Duodenal mucosa (tissue), 2 donors: ENCODE measurements around the gene MAN2B1.
"Not testable (repeated sequence)": the region's sequence is repeated elsewhere in the genome, so short reads cannot be mapped to it uniquely, and the experiment has no call there.

Source experiments
- H3K27ac ChIP-seq: one replicate; pipeline ENCODE4 v1.7.0; 2013; ENCODE audit warnings: low read depth, low read length
- H3K27me3 ChIP-seq, 2 donors: one replicate each; pipeline ENCODE4 v1.7.0; 2013; ENCODE audit warnings: low read length in 2 of 2, control low read depth in 1 of 2; ENCODE audit not compliant: insufficient read depth in 2 of 2, control insufficient read depth in 1 of 2
- H3K36me3 ChIP-seq, 2 donors: one replicate each; pipeline ENCODE4 v1.7.0; 2013; ENCODE audit warnings: low read length in 2 of 2, control low read depth in 1 of 2; ENCODE audit not compliant: insufficient read depth in 2 of 2, control insufficient read depth in 1 of 2
- H3K4me1 ChIP-seq, 2 donors: one replicate each; pipeline ENCODE4 v1.7.0; 2013; ENCODE audit warnings: low read length in 2 of 2, control low read depth in 1 of 2; ENCODE audit not compliant: insufficient read depth in 2 of 2, control insufficient read depth in 1 of 2
- H3K4me3 ChIP-seq, 2 donors: one replicate each; pipeline ENCODE4 v1.7.0; 2013; ENCODE audit warnings: low read length in 2 of 2, low read depth in 1 of 2
- H3K9ac ChIP-seq, 2 donors: one replicate each; pipeline ENCODE4 v1.7.0; 2013; ENCODE audit warnings: low read length in 2 of 2, low read depth in 1 of 2
- H3K9me3 ChIP-seq, 2 donors: one replicate each; pipeline ENCODE4 v1.7.0; 2013; ENCODE audit warnings: low read length in 2 of 2, control low read depth in 1 of 2; ENCODE audit not compliant: control insufficient read depth in 1 of 2

Gene MAN2B1

DNA sequence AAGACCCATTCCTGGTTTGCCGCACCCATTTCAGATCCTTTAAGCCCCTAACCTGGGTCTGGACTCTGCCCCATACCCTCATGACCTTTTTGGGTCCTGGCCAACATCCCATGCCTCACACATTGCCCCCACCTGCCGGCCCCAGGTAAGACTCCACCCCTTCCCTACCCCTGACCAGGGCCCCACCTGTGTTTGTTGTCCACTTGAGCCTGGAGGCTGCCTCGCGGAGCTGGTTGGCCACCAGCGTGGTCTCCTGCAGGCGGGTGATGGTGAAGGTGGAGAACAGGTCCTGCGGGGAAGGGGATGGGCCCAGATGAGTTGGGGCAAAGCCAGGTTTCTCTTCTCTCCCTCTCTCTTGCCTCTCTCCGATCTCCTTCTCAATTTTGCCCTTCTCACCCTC, 19.5 kb downstream of the MAN2B1 start:
- H3K9ac ChIP-seq = no peak overlapping the region
- H3K27ac ChIP-seq = no peak overlapping the region
- peaks cover 0 to 2% of the 10 kb centered on the region in 2 donors for H3K36me3 ChIP-seq
- H3K4me3 ChIP-seq = peak overlapping the region; percentile 40 to 51
- no peaks in the 10 kb centered on the region for H3K27me3 ChIP-seq
- H3K9me3 ChIP-seq = no peaks in the 10 kb centered on the region
- H3K4me1 ChIP-seq = peaks cover 5% of the 10 kb centered on the region in 2 donors

DNA sequence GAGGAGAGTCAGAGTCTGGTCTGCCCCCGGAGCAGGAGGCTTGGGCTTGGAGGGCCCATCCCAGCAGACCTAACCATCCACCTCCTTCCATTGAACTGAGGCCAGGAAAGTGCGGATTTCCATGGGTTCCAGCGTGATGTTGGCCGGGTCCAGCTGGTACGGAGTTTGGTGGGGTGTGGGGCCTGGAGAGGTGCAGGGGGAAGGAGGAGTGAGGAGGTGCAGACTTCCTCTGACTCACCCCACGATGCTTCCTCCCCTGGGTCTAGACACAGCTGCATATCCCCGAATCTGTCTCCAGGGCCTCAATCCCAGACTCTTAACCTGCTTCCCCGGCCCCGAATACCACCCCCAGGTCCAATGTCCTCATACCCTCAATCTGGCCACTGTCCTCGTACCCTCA, 20.0 kb downstream of the MAN2B1 start:
- Histone ChIP-seq H3K27ac (no peak overlapping the region), H3K9ac (no peak overlapping the region), H3K4me3 (no peak overlapping the region), H3K4me1 (peaks cover 5% of the 10 kb centered on the region in 2 donors), H3K27me3 (no peaks in the 10 kb centered on the region), H3K36me3 (no peaks in the 10 kb centered on the region), H3K9me3 (no peaks in the 10 kb centered on the region)

DNA sequence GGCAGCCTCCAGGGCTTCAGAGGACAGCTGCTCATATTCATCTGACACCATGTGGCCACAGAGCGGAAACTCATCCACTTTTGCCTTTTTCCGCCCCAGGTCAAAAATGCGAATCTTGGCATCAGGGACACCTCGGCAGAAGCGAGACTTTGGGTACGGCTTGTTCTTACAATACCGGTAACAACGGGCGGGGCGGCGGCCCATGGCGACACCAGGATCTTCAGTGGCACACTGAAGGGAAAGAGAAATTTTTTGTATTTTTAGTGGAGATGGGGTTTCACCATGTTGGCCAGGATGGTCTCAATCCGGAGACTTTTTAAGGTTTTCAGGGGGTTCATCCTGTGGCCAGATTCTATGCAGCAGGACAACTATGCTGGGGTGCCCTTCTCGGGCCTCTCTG, 22.8 kb downstream of the MAN2B1 start:
- not testable (repeated sequence) for H3K9ac ChIP-seq, H3K4me3 ChIP-seq, H3K27ac ChIP-seq, H3K9me3 ChIP-seq, H3K4me1 ChIP-seq, H3K27me3 ChIP-seq, H3K36me3 ChIP-seq

DNA sequence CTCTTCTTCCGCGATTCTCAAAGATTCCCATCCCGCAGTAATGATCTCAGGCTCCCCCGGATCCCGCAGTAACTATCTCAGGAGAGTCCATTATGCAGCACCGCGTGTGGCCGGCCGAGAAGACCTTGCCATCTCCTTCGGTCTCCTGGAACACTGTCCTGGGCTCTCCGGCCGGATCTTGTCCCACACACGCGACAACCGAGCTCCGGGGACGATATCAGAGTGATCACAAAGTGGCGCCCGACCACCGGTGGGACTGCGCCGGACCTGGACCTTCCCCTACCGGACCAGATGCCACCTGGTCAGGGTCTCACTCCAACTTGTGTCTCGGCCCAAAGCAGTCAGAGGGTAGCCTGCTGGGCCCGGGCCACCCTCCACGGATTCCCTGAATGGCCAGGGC, 24.0 kb downstream of the MAN2B1 start:
- Histone ChIP-seq H3K27ac (no peak overlapping the region), H3K4me1 (peaks cover 0 to 3% of the 10 kb centered on the region in 2 donors), H3K9ac (no peak overlapping the region), H3K9me3 (no peaks in the 10 kb centered on the region), H3K36me3 (no peaks in the 10 kb centered on the region), H3K4me3 (no peak overlapping the region), H3K27me3 (no peaks in the 10 kb centered on the region)

DNA sequence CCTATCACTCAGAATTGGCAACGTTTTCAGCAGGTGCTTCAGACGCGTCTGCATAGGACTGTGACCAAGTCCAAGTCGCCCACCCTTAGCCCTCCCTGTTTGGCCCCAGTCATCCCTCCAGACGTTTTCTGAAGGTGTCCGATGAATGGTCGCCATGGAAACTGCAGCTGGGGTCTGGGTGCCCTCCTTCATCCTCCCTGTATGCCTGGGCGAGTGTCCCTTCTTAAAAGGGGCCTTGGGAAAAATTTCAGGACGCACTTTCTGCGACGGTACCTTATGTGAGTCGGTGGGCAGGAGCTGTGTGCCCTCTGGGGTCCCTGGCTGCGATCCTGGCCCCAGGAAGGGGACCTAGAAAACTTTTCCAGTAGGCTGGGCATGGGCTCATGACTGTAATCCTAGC, 25.1 kb downstream of the MAN2B1 start:
- peaks cover 0 to 3% of the 10 kb centered on the region in 2 donors for H3K4me1 ChIP-seq
- no peaks in the 10 kb centered on the region for H3K36me3 ChIP-seq
- no peaks in the 10 kb centered on the region for H3K27me3 ChIP-seq
- no peak overlapping the region for H3K27ac ChIP-seq
- no peak overlapping the region for H3K9ac ChIP-seq
- H3K4me3 ChIP-seq = no peak overlapping the region
- H3K9me3 ChIP-seq = no peaks in the 10 kb centered on the region

DNA sequence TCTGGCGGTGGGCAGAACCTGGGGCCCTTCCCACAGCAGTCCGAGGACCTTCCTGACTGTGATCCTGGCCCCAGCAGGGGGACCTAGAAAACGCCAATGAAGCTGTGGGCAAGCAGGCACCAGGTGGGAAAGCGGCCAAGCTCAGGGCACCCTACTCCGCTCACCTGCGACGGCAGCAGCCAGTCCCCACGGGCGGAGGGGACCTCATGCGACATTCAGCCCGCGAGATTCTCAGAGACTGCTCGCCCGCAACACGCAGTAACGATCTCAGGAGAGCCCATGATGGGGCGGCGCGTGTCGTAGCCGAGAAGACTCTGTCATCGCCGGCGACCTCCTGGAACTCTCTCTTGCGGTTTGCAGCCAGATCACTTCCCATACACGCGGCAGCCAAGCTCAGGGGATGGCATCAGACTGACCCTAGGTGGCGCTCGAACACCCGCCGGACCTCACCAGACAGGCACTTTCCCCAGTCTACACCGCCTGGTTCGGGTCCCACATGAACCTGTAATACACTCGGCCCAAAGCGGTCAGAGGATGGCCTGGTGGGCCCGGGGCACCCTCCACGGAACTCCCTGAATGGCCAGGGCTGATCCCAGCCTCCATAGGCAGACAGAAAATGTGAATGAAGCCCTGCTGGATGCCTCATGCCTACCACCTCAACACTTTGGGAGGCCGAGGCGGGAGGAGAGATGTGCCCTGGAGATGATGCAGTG, 26.5 kb downstream of the MAN2B1 start:
- Histone ChIP-seq H3K9ac (peak overlapping the region; percentile 26 to 38), H3K27ac (no peak overlapping the region), H3K4me3 (peak overlapping the region; percentile 48 to 64)

DNA sequence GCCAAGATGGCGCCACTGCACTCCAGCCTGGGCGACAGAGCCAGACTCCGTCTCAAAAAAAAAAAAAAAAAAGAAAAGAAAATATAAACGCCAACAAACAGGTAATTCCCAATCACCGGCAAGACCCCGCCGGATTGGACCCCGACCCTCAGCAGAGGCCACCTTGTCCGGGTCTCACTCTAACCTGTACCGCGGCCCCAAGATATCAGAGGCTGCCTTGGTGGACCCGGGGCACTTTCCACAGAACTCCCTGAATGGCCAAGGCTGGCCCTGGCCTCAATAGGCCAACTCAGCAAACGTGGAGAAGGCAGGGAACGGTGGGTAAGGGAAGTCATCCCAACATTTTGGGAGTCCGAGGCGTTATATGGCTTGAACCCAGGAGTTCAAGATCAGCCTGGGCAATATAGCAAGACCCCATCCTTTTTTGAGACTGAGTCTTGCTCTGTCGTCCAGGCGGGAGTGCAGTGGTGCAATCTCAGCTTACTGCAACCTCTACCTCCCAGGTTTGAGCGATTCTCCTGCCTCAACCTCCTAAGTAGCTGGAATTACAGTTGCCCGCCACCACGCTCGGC, 27.8 kb downstream of the MAN2B1 start:
- H3K4me1 ChIP-seq = peaks cover 0 to 3% of the 10 kb centered on the region in 2 donors
- no peak overlapping the region for H3K9ac ChIP-seq
- H3K27ac ChIP-seq = no peak overlapping the region
- no peaks in the 10 kb centered on the region for H3K9me3 ChIP-seq
- H3K36me3 ChIP-seq = no peaks in the 10 kb centered on the region
- H3K27me3 ChIP-seq = no peaks in the 10 kb centered on the region
- H3K4me3 ChIP-seq = no peak overlapping the region

More for the DNA sequence above, 26.5 kb downstream of the MAN2B1 start:
- H3K9me3 ChIP-seq = no peaks in the 10 kb centered on the region
- no peaks in the 10 kb centered on the region for H3K36me3 ChIP-seq
- H3K27me3 ChIP-seq = no peaks in the 10 kb centered on the region
- H3K4me1 ChIP-seq = peaks cover 0 to 3% of the 10 kb centered on the region in 2 donors

DNA sequence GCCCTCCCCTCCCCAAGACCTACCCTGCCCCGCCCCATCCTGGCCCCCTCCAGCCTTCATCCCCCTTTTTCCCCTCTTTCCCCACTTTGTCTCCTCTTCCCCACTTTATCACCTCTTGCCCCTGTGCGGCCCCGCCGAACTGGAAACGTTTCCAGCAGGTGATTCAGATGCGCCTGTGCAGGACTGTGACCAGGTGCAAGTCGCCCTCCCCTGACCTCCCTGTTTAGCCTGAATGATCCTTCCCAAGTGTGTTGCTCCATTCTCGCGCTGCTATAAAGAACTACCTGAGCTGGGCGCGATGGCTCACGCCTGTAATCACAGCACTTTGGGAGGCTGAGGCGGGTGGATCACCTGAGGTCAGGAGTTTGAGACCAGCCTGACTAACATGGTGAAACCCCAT, 29.9 kb downstream of the MAN2B1 start:
- Histone ChIP-seq H3K4me1 (peaks cover 0 to 3% of the 10 kb centered on the region in 2 donors), H3K27me3 (no peaks in the 10 kb centered on the region), H3K27ac (no peak overlapping the region), H3K9me3 (no peaks in the 10 kb centered on the region), H3K9ac (no peak overlapping the region), H3K36me3 (no peaks in the 10 kb centered on the region), H3K4me3 (no peak overlapping the region)

DNA sequence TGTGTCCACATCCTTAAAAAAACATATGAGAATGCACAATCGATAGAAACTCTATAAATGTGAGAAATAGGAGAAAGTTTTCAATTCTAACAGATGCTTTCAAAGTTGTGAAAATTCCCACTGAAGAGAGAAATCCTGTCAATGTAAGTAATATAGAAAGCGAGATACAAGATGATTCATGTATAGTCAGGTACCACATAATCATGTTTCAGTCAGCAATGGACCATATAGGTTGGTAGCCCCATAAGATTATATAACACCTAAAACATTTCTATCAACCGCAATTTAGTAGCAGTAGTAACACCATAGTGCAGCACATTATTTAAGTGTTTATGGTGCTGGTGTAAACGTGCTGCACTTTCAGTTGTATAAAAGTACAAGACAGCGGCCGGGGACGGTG, 37.3 kb downstream of the MAN2B1 start:
- peaks cover 22 to 26% of the 10 kb centered on the region in 2 donors for H3K9me3 ChIP-seq
- no peaks in the 10 kb centered on the region for H3K27me3 ChIP-seq
- no peak overlapping the region for H3K4me3 ChIP-seq
- H3K9ac ChIP-seq = no peak overlapping the region
- H3K36me3 ChIP-seq = peaks cover 21 to 57% of the 10 kb centered on the region in 2 donors
- H3K4me1 ChIP-seq = no peaks in the 10 kb centered on the region
- H3K27ac ChIP-seq = no peak overlapping the region

DNA sequence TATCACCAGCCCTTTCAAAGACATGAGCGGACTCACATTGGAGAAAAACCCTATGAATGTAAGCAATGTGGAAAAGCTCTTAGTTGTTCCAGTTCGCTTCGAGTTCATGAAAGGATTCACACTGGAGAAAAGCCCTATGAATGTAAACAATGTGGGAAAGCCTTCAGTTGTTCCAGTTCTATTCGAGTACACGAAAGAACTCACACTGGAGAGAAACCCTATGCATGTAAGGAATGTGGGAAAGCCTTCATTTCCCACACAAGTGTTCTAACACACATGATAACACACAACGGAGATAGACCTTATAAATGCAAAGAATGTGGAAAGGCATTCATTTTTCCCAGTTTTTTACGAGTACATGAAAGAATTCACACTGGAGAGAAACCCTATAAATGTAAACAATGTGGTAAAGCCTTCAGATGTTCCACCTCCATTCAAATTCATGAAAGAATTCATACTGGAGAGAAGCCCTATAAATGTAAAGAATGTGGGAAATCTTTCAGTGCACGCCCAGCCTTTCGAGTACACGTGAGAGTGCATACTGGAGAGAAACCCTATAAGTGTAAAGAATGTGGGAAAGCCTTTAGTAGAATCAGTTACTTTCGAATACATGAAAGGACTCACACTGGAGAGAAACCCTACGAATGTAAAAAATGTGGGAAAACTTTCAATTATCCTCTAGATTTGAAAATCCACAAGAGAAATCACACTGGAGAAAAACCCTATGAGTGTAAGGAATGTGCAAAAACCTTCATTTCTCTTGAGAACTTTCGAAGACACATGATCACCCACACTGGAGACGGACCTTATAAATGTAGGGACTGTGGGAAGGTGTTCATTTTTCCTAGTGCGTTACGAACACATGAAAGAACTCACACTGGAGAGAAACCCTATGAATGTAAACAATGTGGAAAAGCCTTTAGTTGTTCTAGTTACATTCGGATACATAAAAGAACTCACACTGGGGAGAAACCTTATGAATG, 38.2 kb downstream of the MAN2B1 start:
- Histone ChIP-seq H3K4me3 (no peak overlapping the region), H3K4me1 (no peaks in the 10 kb centered on the region), H3K36me3 (peaks cover 21 to 65% of the 10 kb centered on the region in 2 donors), H3K27me3 (no peaks in the 10 kb centered on the region), H3K9me3 (peaks cover 22 to 27% of the 10 kb centered on the region in 2 donors), H3K9ac (no peak overlapping the region), H3K27ac (no peak overlapping the region)
